PFSK-1 (cell line): Measurements from ENCODE around the gene SLC4A8.

Source experiments
- FOXP2 ChIP-seq: optimal IDR thresholded peaks from 2 replicates; pipeline ENCODE3; 2011; ENCODE audit warnings: borderline replicate concordance, control low read depth, inconsistent platforms; ENCODE audit not compliant: insufficient read depth; ENCODE audit errors: extremely low read length, extremely low read depth
- POLR2AphosphoS5 ChIP-seq: IDR thresholded peaks from 2 replicates; pipeline ENCODE4 v1.6.1; 2012; ENCODE audit warnings: low read depth, mild to moderate bottlenecking, control low read depth, low read length, moderate library complexity
- SIN3A ChIP-seq: IDR thresholded peaks from 2 replicates; pipeline ENCODE4 v1.6.1; 2012; ENCODE audit warnings: mild to moderate bottlenecking, low read length, moderate library complexity, borderline replicate concordance; ENCODE audit not compliant: insufficient read depth
- TAF1 ChIP-seq: IDR thresholded peaks from 2 replicates; pipeline ENCODE4 v1.6.1; 2012; ENCODE audit warnings: low read length, control low read depth, borderline replicate concordance; ENCODE audit not compliant: insufficient read depth
- TF ChIP-seq, protein P1 (sequence below), 2 experiments: IDR thresholded peaks; 2 replicates each; pipeline versions ENCODE4 v1.6.1 to v1.8.0; 2011 to 2012; ENCODE audit warnings: low read depth in 2 of 2, low read length in 2 of 2, control low read depth in 1 of 2, inconsistent platforms in 1 of 2, mild to moderate bottlenecking in 1 of 2, moderate library complexity in 1 of 2; ENCODE audit not compliant: insufficient read depth in 1 of 2

Gene SLC4A8

DNA sequence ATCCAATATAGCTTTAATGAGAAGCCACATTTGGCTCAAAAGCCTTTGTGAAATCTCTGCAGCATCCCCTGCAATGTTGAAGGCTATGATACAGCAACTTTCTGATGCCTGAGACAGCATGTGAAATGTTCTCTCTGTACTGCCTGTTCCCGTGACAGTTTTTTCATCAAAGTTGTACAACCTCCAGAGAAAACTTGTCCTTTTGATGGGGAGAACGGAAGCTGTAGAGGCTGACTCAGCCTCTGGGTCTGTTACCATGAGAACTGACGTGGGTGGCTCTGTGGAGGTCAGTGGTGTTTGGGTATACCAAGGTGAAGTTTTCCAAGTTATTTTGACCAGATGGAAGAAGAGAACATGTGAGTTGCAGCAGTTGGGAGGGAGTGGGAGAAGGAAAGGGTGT, 17.0 kb downstream of the SLC4A8 start:
- TF ChIP-seq, protein P1, sequence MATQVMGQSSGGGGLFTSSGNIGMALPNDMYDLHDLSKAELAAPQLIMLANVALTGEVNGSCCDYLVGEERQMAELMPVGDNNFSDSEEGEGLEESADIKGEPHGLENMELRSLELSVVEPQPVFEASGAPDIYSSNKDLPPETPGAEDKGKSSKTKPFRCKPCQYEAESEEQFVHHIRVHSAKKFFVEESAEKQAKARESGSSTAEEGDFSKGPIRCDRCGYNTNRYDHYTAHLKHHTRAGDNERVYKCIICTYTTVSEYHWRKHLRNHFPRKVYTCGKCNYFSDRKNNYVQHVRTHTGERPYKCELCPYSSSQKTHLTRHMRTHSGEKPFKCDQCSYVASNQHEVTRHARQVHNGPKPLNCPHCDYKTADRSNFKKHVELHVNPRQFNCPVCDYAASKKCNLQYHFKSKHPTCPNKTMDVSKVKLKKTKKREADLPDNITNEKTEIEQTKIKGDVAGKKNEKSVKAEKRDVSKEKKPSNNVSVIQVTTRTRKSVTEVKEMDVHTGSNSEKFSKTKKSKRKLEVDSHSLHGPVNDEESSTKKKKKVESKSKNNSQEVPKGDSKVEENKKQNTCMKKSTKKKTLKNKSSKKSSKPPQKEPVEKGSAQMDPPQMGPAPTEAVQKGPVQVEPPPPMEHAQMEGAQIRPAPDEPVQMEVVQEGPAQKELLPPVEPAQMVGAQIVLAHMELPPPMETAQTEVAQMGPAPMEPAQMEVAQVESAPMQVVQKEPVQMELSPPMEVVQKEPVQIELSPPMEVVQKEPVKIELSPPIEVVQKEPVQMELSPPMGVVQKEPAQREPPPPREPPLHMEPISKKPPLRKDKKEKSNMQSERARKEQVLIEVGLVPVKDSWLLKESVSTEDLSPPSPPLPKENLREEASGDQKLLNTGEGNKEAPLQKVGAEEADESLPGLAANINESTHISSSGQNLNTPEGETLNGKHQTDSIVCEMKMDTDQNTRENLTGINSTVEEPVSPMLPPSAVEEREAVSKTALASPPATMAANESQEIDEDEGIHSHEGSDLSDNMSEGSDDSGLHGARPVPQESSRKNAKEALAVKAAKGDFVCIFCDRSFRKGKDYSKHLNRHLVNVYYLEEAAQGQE (IDR thresholded peaks at IDR 0.05; ENCODE audit: insufficient read depth in 1 of 2, low read depth in 2 of 2, low read length in 2 of 2) = no peak
- TF ChIP-seq POLR2AphosphoS5 (no peak), TAF1 (no peak), SIN3A (no peak), FOXP2 (no peak)

GRCh38 chr12:51442324-51442723, 17.7 kb downstream of the SLC4A8 start:
- TF ChIP-seq, protein P1 (IDR thresholded peaks at IDR 0.05; ENCODE audit: insufficient read depth in 1 of 2, low read depth in 2 of 2, low read length in 2 of 2) = no peak
- TF ChIP-seq SIN3A (no peak), POLR2AphosphoS5 (no peak), FOXP2 (no peak), TAF1 (no peak)

GRCh38 chr12:51443573-51443972, 18.9 kb downstream of the SLC4A8 start:
- TF ChIP-seq SIN3A (no peak), TAF1 (no peak), FOXP2 (no peak), POLR2AphosphoS5 (no peak)
- TF ChIP-seq, protein P1 (IDR thresholded peaks at IDR 0.05; ENCODE audit: insufficient read depth in 1 of 2, low read depth in 2 of 2, low read length in 2 of 2) = no peak

DNA sequence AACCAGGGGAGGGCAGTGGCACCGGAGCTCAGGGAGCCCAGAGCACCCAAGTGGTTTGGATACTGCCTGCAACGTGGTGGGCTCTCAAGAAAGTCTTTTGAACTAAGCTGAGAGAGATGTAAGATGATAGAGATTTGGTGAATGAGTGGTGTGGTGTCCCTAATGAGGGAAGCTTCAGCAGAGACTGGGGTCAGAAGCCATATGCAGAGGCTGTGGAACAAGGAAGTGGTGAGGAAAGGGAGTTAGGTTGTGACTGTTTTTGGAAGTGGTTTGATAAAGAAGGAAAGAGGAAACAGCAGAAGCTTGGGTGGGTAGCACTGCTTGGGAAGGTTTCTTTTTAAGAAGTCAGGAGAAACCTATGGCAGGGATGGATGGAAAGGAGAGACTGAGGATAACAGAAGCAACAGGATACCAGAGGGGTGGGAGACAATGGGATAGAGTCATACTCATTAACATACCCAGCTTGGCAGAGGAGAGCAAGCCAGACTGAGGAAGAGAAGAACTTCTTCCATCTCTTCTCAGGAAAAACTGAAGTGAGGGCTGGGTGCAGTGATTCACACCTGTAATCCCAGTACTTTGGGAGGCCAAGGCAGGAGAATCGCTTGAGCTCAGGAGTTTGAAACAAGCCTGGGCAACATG, 24.1 kb downstream of the SLC4A8 start:
- TF ChIP-seq FOXP2 (no peak), SIN3A (no peak), POLR2AphosphoS5 (no peak), TAF1 (no peak)
- TF ChIP-seq, protein P1 (IDR thresholded peaks at IDR 0.05; ENCODE audit: insufficient read depth in 1 of 2, low read depth in 2 of 2, low read length in 2 of 2) = no peak
